HG03571 (cell line): Measurements from ENCODE around the gene GSC2.

Source experiments
- ATAC-seq: cut with Tn5 transposase; IDR thresholded peaks from one replicate; pipeline ENCODE4 v1.9.1; 2021; ENCODE audit not compliant: unreplicated experiment

GSC2 gene, protein sequence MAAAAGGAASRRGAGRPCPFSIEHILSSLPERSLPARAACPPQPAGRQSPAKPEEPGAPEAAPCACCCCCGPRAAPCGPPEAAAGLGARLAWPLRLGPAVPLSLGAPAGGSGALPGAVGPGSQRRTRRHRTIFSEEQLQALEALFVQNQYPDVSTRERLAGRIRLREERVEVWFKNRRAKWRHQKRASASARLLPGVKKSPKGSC

DNA sequence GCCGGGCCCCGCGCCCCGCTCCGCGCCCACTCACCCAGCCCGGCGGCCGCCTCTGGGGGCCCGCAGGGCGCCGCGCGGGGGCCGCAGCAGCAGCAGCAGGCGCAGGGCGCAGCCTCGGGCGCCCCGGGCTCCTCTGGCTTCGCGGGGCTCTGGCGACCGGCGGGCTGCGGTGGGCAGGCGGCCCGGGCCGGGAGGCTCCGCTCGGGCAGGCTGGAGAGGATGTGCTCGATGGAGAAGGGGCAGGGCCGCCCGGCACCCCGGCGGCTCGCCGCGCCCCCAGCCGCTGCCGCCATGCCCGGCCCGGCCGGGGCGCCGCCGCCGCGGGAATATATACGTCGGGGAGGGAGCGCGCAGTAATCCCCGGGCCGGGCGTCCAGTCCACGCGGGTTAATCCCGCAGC is at the start of gene GSC2:
Gene GSC2 (minus strand): TSS at position 302 of the 400 bp plus-strand sequence. CDS start 9 bp downstream, at position 293.
- no peak for ATAC-seq

DNA sequence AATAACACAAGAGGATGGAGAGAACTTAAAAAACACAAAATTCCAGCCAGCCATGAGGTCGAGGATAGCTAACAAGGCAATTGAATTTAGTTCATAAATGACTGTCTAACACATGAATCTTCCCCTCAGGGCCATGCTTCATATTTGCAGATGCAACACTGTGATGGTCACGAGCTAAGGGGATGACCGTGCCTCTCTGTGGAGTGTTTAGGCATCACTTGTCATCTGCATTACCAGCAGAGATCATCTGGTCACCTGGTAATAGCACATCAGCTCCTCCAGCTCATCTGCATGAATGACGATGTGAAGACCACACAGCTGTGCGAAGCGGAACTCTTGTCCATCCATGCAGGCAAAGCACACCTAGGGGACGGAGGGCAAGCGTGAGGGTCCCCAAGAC is 49.4 kb upstream of the GSC2 start:
- ATAC-seq: no peak

DNA sequence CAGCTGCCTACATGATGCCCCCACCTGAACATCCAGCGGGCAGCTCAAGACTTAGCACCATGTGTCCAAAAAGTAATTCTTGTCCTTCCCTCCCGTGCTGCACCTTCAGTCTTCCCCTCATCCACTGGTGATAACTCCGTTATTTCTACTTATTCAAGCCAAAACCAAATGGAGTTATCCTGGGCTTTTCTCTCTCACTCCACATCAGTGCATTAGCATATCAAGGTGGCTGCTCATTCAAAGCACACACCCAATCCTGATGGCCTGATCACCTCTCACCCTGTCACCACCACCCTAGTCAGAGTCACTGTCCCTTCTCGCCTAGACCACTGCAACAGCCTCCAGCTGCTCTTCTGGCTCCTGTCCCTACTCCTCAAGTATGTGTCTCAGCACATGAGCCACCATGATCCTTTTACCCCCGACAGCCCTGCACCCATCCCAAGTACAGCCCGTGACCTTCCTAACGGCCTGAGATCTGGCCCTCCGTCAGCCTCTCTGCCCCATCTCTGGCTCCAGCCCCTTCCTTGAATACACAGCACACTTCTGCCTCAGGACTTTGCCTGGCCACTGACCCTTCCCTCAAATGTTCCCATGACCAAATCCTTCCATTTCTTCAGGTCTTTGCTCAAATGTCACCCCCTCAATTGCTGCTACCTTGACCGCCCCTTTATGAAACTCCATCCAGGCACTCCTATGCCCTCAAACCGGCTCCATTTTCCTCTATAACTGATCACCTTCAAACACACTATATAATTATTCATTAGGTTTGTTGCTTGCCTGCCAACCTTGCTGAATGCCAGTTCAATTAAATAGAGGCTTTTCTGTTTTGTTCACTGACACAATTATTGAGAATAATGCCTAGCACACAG is 48.1 kb upstream of the GSC2 start:
- no peak for ATAC-seq

DNA sequence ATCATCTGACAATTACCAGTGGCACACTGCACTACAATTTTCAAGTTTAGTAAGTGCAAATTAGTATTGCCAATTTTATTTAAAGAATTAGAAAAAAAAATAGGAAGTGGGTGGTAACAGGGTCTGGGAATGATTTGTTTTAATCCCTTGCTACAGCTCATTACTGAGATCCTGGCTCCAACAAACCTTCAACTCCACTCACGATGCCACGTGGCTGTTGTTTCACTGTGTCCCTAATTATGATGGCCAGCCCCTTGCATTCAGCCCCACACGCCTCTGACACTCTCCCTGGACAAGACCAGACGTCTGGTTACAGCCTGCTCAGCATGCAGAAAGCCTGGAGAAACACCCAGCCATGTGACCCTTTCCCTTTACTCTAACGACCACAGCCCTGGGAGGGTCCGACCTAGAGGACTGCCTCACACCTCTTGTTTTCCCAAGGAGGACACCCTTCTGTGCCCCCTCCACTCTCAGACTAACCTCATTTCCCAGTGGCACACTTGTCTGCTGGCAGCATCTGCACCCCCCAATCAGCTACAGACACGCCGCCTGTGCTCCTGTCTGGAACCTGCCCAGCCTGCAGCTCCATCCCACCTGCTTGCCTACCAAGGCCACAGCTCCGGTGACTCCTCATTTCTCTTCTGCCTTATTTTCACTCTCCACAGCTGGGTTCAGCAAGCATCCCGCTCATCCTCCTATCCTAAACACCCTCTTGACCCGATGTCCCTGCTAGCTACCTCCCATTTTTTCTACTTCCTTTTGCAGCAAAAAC is 46.9 kb upstream of the GSC2 start:
- no peak for ATAC-seq

DNA sequence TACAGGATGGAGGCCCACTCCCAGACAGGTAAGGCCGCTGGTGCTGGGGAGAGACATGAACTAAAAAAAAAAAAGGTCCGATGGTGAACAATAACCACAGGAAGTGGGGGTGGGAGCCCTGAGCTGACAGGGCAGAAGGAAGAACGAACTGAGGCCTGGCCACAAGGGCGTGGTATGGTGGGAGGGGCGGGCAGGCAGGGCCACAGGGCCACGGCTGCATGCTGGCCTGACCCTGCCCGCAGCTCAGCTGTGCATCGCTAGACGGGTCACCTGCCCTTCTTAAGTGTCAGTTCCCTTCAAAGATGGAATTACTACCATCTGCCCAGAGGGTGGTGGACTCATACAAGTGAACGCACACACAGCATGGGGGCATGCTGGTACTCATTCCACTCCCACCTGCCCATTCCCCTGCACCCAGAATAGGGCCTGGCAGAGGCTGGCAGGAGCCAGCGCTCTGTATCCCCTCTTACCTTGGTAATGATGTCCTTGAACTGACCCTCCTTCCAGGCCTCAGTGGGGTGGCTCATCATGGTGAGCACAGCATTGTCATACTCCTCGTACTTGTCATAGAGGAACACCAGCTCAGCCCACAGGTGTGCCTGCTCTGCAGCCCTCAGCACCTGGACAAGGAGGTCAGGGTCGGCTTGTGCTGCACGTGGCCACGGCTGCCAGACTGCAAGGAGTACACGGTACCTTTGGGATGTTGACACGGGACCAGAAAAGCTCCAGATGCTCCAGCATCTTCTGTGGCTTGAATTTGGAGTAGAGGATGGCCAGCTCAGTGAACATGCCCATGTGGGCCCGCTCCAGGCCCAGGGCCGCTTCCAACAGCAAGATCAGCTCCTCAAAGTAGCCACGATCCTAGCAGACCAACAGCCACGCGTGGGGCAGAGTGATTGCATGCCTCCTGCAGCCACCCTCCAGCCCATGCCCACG is 46.0 kb upstream of the GSC2 start:
- ATAC-seq: no peak

DNA sequence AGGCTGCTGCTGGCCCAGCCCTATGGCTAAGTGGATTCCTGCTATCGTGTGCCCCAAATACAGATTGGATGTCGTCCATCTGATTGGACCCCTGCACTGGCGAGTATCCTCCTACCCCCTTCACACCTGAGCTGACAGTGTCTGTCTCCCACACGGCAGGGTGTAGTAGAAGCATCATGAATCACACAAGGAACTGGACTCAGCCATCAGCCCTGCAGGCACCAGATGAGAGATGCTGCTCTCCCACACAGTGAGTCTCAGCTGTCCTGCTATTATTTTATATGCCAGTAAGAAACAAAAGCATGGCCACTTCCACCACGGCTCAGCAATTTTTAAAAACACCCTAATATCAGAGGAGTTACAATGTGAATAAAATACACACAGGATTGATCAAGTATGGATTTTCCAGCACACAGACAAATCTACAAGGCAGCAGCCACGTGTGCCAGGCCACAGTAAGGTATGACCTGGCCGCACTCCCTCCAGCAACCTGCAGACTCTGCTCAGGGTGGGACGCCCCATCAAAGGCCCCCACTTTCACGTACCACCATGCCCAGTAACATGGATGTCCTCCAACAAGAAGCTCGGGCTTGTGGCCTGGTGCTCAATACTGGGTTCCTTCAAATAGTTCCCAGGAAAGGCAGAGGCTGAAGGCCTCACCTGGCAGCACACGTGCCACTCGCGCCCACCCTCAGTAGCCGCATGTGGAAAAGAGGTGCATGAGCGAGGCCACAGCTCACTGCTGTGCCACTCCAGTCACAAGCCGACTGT is 44.9 kb upstream of the GSC2 start:
- ATAC-seq: no peak

DNA sequence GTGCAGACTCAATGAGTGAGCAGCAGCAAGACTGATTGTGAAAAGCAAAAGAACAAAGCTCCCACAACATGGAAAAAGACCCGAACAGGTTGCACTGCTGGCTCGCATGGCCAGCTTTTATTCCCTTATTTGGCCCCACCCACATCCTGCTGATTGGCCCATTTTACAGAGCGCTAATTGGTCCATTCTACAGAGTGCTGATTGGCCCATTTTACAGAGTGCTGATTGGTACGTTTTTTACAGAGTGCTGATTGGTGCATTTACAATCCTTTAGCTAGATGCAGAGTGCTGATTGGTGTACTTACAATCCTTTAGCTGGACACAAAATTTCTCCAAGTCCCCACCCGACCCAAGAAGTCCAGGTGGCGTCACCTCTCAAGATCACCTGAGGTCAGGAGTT is 43.8 kb upstream of the GSC2 start:
- ATAC-seq: no peak

DNA sequence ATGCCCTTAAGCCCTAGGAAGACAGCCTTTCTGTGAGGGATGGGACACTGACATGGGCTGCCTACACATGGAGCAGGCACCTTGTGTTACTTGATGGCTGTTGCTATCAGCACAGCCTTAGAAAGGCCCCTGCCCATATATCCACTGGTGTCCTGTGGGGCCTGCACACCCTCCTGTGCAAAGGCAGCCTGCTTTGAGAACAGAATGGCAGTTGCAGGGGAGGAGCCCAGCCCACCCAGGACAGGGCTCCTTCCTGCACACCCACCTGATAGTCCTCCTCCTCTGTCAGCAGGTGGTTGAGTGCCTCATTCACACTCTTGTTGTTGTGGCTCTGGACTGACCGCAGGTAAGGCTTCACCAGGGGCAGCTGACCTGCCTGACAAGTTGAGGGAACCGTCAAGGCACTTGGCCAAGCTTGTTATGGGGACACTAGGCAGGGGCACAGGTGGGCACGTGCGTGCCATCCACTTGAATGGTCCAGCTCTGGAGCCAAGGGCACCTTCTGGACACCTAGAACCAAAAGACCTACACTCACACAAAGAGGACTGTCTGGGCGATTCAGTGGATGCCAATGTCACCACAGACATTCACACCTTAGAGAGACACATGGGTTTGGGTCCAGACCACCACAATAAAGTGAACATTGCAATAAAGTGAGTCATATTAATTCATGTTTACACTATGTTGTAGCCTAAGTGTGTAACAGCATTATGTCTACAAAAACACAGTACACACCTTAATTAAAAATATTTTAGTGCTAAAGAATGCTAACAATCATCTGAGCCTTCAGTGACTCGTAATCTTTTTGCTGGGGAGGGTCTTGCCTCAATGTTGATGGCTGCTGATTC is 37.8 kb upstream of the GSC2 start:
- ATAC-seq: no peak

DNA sequence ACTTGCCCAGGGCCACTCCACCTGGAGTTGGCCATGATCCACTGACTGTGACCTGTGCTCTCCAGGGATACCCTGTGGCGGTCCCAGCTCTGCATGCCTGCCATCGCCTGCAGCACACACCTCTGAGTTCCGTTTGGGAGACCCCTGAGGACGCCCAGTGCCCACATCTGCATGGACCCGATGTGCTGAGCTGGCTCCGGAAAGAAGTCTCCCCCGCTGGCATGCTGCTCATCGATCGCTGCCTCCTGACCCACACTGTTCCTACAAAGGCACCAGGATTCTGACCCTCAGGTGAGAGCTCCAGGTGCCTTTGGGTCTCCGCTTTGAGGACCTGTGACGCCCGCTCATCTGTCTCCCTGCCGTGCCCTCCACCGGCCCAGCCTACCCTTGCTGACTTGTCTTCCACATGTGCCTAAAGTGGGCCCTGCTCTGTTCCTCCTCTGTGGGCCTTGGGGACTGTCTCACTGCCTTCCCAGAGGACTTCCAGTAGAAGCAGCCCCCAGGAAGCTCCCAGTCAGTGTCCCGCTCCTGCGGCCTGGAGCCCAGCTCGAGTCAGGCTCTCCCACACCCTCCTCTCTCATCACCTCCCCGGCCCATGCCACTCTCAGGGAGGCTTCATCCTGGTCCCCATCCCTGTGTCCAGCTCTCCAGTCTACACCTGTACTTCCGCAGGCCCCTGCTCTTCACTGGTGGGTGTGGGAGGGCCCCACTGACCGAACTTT is 34.3 kb upstream of the GSC2 start:
- ATAC-seq: no peak

DNA sequence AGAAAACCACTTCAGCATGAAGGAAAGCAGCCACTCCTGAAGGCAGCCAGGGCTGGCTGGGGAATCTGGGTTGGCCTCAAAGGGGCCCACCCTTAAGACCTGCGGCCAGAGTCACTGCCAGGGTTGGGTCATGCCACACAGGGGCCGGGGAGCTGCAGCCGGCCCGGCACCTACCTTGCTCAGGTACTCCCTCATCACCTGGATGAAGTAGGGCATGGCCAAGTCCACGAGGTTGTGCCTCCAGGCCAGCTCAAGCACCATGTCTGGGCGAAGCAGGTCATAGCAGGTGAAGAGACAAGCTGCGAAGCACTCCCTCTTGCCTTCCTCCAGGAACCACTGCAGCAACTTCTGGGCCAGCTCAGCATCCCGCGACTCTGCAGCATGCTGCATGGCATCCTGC is 33.1 kb upstream of the GSC2 start:
- no peak for ATAC-seq

DNA sequence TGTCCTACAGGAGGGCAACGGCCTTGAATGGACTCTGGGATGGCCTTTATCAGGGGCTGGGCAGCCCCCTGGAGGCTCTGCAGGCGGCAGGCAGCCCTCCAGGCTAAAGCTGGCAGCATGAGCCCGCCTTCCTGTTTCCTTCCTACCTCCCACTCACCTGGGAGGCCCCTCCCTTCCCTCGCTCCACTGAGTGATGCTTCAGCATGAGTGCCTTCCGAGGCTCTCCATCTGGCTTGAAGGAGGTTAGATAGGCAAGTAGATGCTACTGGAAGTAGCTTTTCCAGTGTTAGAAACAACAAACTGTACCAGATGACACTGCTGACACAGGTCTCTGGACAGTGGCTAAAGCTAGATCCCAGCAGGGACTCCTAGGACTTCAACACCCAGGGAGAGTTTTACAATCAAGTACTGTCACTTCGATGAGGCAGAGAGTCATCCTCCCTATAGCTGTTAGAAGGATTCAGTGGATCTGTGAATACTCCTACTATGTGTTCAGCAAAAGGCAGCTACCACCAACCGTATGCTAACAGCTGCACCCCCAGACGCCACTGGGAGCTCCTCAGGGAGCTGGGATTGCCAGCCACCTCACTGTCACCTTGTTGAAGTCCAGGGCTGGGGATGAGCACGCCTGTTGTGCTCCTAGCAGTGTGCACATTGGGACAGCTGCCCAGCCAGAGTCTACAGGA is 32.5 kb upstream of the GSC2 start:
- no peak for ATAC-seq

DNA sequence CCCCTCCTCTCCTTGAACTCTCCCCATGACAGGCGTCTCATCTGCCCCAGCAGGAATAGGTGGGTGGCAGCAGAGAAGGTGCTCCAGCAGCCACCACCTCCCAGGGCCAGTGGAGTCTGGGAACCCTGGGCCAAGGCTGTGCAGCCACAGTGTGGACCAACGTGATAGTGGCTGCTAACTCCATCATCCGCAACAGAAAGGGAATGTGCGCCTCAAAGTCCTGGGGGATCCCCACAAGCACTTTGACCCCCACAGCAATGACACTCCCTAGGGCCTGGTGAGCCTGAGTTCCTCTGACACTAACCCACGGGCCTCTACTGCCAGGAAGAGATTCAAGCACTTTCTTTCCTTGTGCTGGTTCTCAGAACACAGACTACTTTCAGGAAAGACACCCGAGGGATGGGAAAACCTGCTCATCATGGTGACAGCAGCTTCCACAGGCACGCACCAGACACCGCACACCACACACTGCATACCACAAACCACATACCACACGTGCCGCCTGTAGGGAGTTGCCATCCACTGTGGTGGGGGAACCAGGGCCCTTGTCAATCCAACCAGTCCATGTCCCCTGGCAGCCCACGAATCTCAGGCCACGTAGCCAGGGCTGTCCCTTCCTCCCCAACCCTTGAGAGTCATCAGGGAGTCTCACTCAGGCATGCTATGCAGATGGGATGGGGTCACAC is 31.8 kb upstream of the GSC2 start:
- no peak for ATAC-seq

DNA sequence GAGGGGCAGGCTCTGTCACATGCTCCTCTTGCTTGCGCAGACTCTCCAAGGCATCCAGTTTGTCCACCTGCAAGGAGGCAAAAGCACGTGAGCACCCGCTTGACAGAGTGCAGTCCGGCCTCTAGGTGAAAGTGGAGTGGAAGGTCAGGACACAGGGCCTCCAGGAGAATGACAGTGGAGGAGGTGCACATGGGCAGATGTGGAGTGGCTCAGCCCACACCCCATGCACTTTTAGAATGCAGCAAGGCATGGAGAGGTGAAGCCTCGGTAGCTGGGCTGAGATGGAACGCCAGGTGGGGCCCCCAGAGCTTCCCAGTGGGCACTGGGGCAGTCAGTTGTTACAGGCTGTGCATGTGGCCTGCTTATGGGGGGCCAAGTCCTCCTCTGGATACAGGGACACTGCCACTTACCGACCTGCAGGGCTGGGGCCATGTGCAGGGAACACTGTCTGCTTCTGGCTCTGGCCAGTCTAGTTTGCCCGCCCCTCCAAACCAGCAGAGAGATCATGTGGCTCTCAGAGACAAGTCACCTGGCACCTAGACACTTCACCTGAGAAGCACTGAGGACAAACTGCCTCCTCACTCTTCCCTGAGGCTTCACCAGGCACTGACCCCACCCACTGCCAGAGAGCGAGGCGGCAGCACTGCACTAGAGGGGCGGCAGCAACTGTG is 30.8 kb upstream of the GSC2 start:
- no peak for ATAC-seq

DNA sequence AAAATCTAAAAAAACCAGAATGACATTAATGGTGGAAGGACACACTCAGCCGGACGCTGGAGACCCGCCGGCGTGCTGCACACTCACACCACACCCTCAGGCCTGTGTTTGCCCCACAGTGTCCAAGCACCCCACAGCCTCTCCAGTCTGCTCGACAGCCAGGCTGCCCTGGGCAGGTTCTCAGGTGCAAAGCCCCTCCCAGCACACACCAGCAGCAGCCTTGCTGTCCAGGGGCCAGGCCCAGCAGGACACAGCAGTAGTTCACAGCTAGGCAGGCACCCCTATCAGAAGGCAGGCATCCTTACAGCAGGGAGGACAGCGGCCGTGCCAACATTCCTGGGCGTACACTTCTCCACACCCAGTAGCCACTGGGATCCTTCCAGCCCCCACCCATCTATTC is 30.1 kb upstream of the GSC2 start:
- ATAC-seq: no peak

DNA sequence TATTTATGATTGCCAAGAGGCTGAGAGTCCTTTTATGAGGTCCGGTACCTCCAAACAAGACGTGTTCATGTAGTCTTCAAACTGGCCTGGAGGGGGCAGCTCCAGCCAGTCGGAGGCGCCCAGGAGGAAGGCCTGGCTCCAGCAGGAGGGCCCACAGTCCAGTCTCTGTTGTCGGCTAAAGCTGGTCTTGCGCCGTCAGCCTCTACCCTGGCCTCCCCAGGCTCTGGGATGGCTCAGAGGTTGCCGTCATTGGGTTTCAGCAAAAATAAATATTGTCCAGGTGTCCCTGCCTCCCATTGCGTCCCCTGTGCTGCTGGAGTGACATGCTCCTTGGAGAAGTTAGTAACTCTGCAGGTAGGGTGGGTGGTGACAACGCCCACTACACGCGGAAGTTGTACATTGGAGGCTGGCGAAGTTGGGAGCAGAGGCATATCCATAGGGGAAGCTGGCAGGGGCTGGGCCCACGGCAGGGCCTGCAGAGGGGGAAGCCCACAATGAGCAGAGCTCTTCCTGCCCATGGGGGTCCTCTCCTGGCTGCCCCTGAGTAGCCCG is 29.5 kb upstream of the GSC2 start:
- peak; percentile 36 for ATAC-seq
